Testis (tissue), 2 donors: ENCODE data around the gene STARD3.

Experiments used
- CTCF ChIP-seq, 3 experiments: fragments of 450-650 bp in 2 of 3; fragments of 200-600 bp in 1 of 3; sonication (generic) in 1 of 3; IDR thresholded peaks; one replicate each; pipeline ENCODE4 v1.5.1; 2016 to 2019; ENCODE audit warnings: antibody characterized with exemption in 3 of 3, mild to moderate bottlenecking in 2 of 3, moderate library complexity in 1 of 3
- POLR2A ChIP-seq: fragments of 450-650 bp; IDR thresholded peaks from one replicate; pipeline ENCODE4 v1.6.1; 2017; ENCODE audit warnings: antibody characterized with exemption, mild to moderate bottlenecking, moderate library complexity

- TF ChIP-seq CTCF (IDR thresholded peaks at IDR 0.05) (no peak), POLR2A (no peak)
These were observed 1.2 kb upstream of the STARD3 start for GRCh38 chr17:39635614-39636176.
